ENCODE results near the gene CDC20.

DNA sequence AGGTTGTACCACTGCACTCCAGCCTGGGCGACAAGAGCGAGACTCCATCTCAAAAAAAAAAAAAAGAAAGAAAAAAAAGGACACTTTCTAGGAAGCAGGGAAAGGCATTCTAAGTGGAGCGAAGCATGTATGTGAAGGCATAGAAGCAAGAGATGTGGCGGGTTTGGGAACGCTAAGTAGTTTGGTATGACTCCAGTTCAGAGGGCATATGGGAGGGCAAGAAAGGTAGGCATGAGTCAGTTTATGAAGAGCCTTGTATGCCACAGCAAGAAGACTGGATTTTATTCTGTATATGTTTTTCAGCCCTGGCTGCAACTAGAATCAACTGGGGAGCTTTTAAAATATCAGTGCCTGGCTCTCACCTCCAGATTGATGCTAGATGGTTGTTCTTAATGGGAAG is 13.4 kb downstream of the CDC20 start:
- TF ChIP-seq POLR2A (IDR thresholded peaks at IDR 0.05) = no peak
- TF ChIP-seq, protein P1, sequence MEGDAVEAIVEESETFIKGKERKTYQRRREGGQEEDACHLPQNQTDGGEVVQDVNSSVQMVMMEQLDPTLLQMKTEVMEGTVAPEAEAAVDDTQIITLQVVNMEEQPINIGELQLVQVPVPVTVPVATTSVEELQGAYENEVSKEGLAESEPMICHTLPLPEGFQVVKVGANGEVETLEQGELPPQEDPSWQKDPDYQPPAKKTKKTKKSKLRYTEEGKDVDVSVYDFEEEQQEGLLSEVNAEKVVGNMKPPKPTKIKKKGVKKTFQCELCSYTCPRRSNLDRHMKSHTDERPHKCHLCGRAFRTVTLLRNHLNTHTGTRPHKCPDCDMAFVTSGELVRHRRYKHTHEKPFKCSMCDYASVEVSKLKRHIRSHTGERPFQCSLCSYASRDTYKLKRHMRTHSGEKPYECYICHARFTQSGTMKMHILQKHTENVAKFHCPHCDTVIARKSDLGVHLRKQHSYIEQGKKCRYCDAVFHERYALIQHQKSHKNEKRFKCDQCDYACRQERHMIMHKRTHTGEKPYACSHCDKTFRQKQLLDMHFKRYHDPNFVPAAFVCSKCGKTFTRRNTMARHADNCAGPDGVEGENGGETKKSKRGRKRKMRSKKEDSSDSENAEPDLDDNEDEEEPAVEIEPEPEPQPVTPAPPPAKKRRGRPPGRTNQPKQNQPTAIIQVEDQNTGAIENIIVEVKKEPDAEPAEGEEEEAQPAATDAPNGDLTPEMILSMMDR (IDR thresholded peaks at IDR 0.05) = no peak

All from upper lobe of left lung (tissue), 4 donors.